ENCODE measurements around the gene CSRP2.

DNA sequence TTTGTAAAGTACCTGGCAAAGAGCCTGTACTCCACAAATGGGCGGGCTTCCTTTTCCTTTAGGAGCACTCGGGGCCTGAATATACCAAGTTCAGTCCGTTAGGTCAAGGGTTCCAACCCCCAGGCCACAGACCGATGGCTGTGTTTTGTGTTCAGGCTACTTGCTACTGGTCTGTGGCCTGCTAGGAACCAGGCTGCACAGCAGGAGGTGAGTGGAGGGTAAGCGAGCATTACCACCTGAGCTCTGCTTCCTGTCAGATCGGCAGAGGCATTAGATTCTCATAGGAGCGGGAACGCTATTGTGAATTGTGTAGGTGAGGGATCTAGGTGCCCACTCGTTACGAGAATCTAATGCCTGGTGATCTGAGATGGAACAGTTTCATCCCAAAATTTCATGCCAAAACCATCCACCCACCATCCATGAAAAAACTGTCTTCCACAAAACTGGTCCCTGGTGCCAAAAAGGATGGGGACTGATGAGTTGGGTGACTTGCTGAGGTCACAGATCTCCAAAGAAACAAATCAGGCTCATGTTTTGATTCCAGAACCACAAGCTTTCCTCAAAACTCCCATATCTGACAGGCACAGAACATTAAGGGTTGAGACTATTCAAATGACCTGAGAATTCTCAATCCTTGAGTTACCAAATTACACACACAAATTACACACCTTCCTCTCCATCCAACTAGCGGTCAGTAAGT is 4.2 kb downstream of the CSRP2 start:
- TF ChIP-seq, protein P1, sequence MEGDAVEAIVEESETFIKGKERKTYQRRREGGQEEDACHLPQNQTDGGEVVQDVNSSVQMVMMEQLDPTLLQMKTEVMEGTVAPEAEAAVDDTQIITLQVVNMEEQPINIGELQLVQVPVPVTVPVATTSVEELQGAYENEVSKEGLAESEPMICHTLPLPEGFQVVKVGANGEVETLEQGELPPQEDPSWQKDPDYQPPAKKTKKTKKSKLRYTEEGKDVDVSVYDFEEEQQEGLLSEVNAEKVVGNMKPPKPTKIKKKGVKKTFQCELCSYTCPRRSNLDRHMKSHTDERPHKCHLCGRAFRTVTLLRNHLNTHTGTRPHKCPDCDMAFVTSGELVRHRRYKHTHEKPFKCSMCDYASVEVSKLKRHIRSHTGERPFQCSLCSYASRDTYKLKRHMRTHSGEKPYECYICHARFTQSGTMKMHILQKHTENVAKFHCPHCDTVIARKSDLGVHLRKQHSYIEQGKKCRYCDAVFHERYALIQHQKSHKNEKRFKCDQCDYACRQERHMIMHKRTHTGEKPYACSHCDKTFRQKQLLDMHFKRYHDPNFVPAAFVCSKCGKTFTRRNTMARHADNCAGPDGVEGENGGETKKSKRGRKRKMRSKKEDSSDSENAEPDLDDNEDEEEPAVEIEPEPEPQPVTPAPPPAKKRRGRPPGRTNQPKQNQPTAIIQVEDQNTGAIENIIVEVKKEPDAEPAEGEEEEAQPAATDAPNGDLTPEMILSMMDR (conservative IDR thresholded peaks at IDR 0.05 in 1 of 2, IDR thresholded peaks at IDR 0.05 in 1 of 2; ENCODE audit: extremely low read depth in 1 of 2, insufficient read depth in 1 of 2, low read depth in 1 of 2, low read length in 2 of 2), result no peak
- TF ChIP-seq EZH2 (IDR thresholded peaks at IDR 0.05; ENCODE audit: borderline replicate concordance, low read length), result no peak

All from mammary epithelial cell (primary cell).